Thyroid gland (tissue), 4 donors: ENCODE data around the gene SUB1. TPM values are rescaled to one million over a fixed set of nuclear protein-coding genes. Genes with fewer than 3 reads are reported as not detected.

Experiments used
- DNase-seq, 2 donors: peaks; one replicate each; pipeline ENCODE4 v3.0.0-alpha.2; 2019
- H3K27ac ChIP-seq, 3 donors: fragments of 200-600 bp; sonication (generic); 1 replicate in 2 of 3; 2 replicates in 1 of 3; pipeline ENCODE4 v1.5.1; 2016 to 2019; ENCODE audit warnings: mild to moderate bottlenecking in 1 of 3, moderate library complexity in 1 of 3
- H3K27me3 ChIP-seq: fragments of 200-600 bp; sonication (generic); one replicate; pipeline ENCODE4 v1.5.1; 2019
- H3K36me3 ChIP-seq, 2 donors: fragments of 200-600 bp; sonication (generic); one replicate each; pipeline ENCODE4 v1.5.1; 2016 to 2019
- H3K4me1 ChIP-seq, 2 donors: fragments of 200-600 bp; sonication (generic); one replicate each; pipeline ENCODE4 v1.5.1; 2017 to 2019
- H3K4me3 ChIP-seq, 3 donors: fragments of 200-600 bp; sonication (generic); replicated peaks in 1 of 3; 1 replicate in 2 of 3; 2 replicates in 1 of 3; pipeline ENCODE4 v1.5.1; 2016; ENCODE audit warnings: mild to moderate bottlenecking in 1 of 3
- H3K9me3 ChIP-seq: fragments of 200-600 bp; sonication (generic); one replicate; pipeline ENCODE4 v1.5.1; 2017
- CTCF ChIP-seq, 6 experiments: fragments of 200-600 bp in 3 of 6; fragments of 450-650 bp in 3 of 6; sonication (generic) in 3 of 6; IDR thresholded peaks; one replicate each; pipeline ENCODE4 v1.5.1; 2016 to 2019; ENCODE audit warnings: antibody characterized with exemption in 6 of 6, mild to moderate bottlenecking in 2 of 6, inconsistent platforms in 1 of 6, moderate library complexity in 1 of 6
- POLR2A ChIP-seq, 2 donors: fragments of 450-650 bp; IDR thresholded peaks; one replicate each; pipeline ENCODE4 v1.6.1; 2017; ENCODE audit warnings: antibody characterized with exemption in 2 of 2, mild to moderate bottlenecking in 2 of 2, moderate library complexity in 1 of 2
- WGBS, 2 donors: methylation state at CpG; one replicate each; pipeline ENCODE4 v1.1.5; 2017; 5-methylcytosine and 5-hydroxymethylcytosine counted together
- intact Hi-C: fragments of 100-400 bp; cut with DNase I; formaldehyde crosslinking; loops from one replicate; pipeline ENCODE4 v1.15.1; 2023
- total RNA-seq, 4 donors: library from RNA; depleted of rRNA; stranded (reverse); fragments of >200 nt; gene quantifications; one replicate each; pipeline ENCODE4 v1.2.3, GENCODE V29; 2016

SUB1 gene
- total RNA-seq, 4 donors from 2014 or later, result 62.7 to 217 (median 113) TPM

GRCh38 chr5:32613050-32613672, 27.8 kb downstream of the SUB1 start:
- Histone ChIP-seq H3K4me3 (no peak overlapping the region), H3K4me1 (peaks cover 4 to 9% of the 10 kb centered on the region in 2 donors), H3K27me3 (no peaks in the 10 kb centered on the region), H3K9me3 (no peaks in the 10 kb centered on the region), H3K36me3 (no peaks in the 10 kb centered on the region), H3K27ac (no peak overlapping the region)
- DNase-seq, result peak; percentile 76 to 85
- WGBS, 2 donors, result 7 to 9% methylated on average over 10 of the region's 10 CpGs
- TF ChIP-seq CTCF (IDR thresholded peaks at IDR 0.05), result peak; percentile 79 to 92 (median 84)
- TF ChIP-seq POLR2A (IDR thresholded peaks at IDR 0.05), result no peak
- intact Hi-C loops, result loop anchor here (10.0 kb wide), 1 partner anchor 378 kb away; no protein-coding TSS in a partner anchor

GRCh38 chr5:32615236-32615635, 29.9 kb downstream of the SUB1 start:
- H3K27me3 ChIP-seq, result no peaks in the 10 kb centered on the region
- peaks cover 0 to 4% of the 10 kb centered on the region in 2 donors for H3K4me1 ChIP-seq
- no peaks in the 10 kb centered on the region for H3K36me3 ChIP-seq
- TF ChIP-seq CTCF (IDR thresholded peaks at IDR 0.05) (no peak), POLR2A (IDR thresholded peaks at IDR 0.05) (no peak)
- 80 to 81% methylated on average over 3 of the region's 3 CpGs for WGBS, 2 donors
- no peak overlapping the region for H3K27ac ChIP-seq
- intact Hi-C loops, result loop anchor here (5.0 to 10.0 kb wide), 2 partner anchors 123 to 380 kb away; no protein-coding TSS in a partner anchor
- no peaks in the 10 kb centered on the region for H3K9me3 ChIP-seq
- no peak overlapping the region for H3K4me3 ChIP-seq
- no peak for DNase-seq

- intact Hi-C loops, result loop anchor here (5.0 to 10.0 kb wide), 2 partner anchors 127 to 384 kb away; no protein-coding TSS in a partner anchor
- 68 to 79% methylated on average over 2 of the region's 2 CpGs for WGBS, 2 donors
- DNase-seq, result no peak
- TF ChIP-seq POLR2A (IDR thresholded peaks at IDR 0.05) (no peak), CTCF (IDR thresholded peaks at IDR 0.05) (no peak)
- H3K36me3 ChIP-seq, result no peaks in the 10 kb centered on the region
- H3K4me1 ChIP-seq, result no peaks in the 10 kb centered on the region
- H3K9me3 ChIP-seq, result no peaks in the 10 kb centered on the region
- no peak overlapping the region for H3K27ac ChIP-seq
- no peaks in the 10 kb centered on the region for H3K27me3 ChIP-seq
- H3K4me3 ChIP-seq, result no peak overlapping the region
Observed at GRCh38 chr5:32618962-32619361, 33.6 kb downstream of the SUB1 start.

- TF ChIP-seq CTCF (IDR thresholded peaks at IDR 0.05), result no peak
- H3K27me3 ChIP-seq, result no peaks in the 10 kb centered on the region
- no peak for DNase-seq
- peaks cover 0 to 4% of the 10 kb centered on the region in 2 donors for H3K4me1 ChIP-seq
- H3K36me3 ChIP-seq, result no peaks in the 10 kb centered on the region
- 70 to 75% methylated on average over 8 of the region's 8 CpGs for WGBS, 2 donors
- H3K4me3 ChIP-seq, result no peak overlapping the region
- intact Hi-C loops, result no loop called here
- no peak overlapping the region for H3K27ac ChIP-seq
- no peaks in the 10 kb centered on the region for H3K9me3 ChIP-seq
Observed at GRCh38 chr5:32621256-32621655, 35.9 kb downstream of the SUB1 start.

- H3K4me1 ChIP-seq, result peaks cover 0 to 15% of the 10 kb centered on the region in 2 donors
- WGBS, 2 donors, result 68 to 78% methylated on average over 3 of the region's 3 CpGs
- no peak for DNase-seq
- no peaks in the 10 kb centered on the region for H3K36me3 ChIP-seq
- no peak for TF ChIP-seq POLR2A (IDR thresholded peaks at IDR 0.05)
- TF ChIP-seq CTCF (IDR thresholded peaks at IDR 0.05), result no peak
- intact Hi-C loops, result no loop called here
- H3K27ac ChIP-seq, result no peak overlapping the region
- no peaks in the 10 kb centered on the region for H3K27me3 ChIP-seq
- H3K4me3 ChIP-seq, result no peak overlapping the region
- no peaks in the 10 kb centered on the region for H3K9me3 ChIP-seq
Observed at GRCh38 chr5:32625106-32625505, 39.7 kb downstream of the SUB1 start.
